OCI-LY1 (cell line): Measurements from ENCODE around the gene TMEM204.

Experiments used
- CTCF ChIP-seq: fragments of 200-600 bp; sonication (generic), shearing (Covaris generic); IDR thresholded peaks from 2 replicates; pipeline ENCODE4 v1.5.1; 2017; ENCODE audit warnings: mild to moderate bottlenecking, antibody characterized with exemption, low read length, moderate library complexity, mixed read lengths
- EZH2 ChIP-seq: fragments of 200-600 bp; sonication (generic), shearing (Covaris generic); IDR thresholded peaks from 2 replicates; pipeline ENCODE4 v1.8.0; 2017; ENCODE audit warnings: borderline replicate concordance, mixed run types, mild to moderate bottlenecking, antibody characterized with exemption, low read length, moderate library complexity, mixed read lengths

GRCh38 chr16:1546430-1546829 is 13.0 kb downstream of the TMEM204 start:
- no peak for TF ChIP-seq CTCF
- TF ChIP-seq EZH2 = no peak
